HG03025 (cell line): ENCODE results near the gene MGST2.
A peak's percentile ranks its signal among the peaks of the same experiment; 100 is the strongest.
"Not testable (repeated sequence)": the region's sequence is repeated elsewhere in the genome, so short reads cannot be mapped to it uniquely, and the experiment has no call there.

Experiments used
- ATAC-seq: cut with Tn5 transposase; IDR thresholded peaks from one replicate; pipeline ENCODE4 v1.9.1; 2021; ENCODE audit warnings: mild to moderate bottlenecking, moderate library complexity; ENCODE audit not compliant: unreplicated experiment, low FRiP score

MGST2 gene

GRCh38 chr4:139665690-139666529 is at the start of gene MGST2:
MGST2 (plus strand) TSS chr4:139665819; CDS start chr4:139666020, 201 bp downstream.
- ATAC-seq = peak; percentile 88

- ATAC-seq = no peak
These were observed 47.7 kb upstream of the MGST2 start for GRCh38 chr4:139617702-139618490.

- ATAC-seq = peak; percentile 64
These were observed 46.0 kb upstream of the MGST2 start for GRCh38 chr4:139619644-139620043.

GRCh38 chr4:139622901-139623381 is 42.7 kb upstream of the MGST2 start:
- no peak for ATAC-seq

GRCh38 chr4:139624441-139625092 is 41.1 kb upstream of the MGST2 start:
- no peak for ATAC-seq

GRCh38 chr4:139625093-139625455 is 40.5 kb upstream of the MGST2 start:
- ATAC-seq = no peak

GRCh38 chr4:139625482-139625881 is 40.1 kb upstream of the MGST2 start:
- ATAC-seq = no peak

- ATAC-seq = no peak
These were observed 37.2 kb upstream of the MGST2 start for GRCh38 chr4:139628184-139629012.

GRCh38 chr4:139629436-139630125 is 36.0 kb upstream of the MGST2 start:
- ATAC-seq = no peak

- no peak for ATAC-seq
These were observed 35.5 kb upstream of the MGST2 start for GRCh38 chr4:139630126-139630495.

GRCh38 chr4:139630991-139631390 is 34.6 kb upstream of the MGST2 start:
- ATAC-seq = no peak

- ATAC-seq = no peak
These were observed 33.8 kb upstream of the MGST2 start for GRCh38 chr4:139631791-139632190.

GRCh38 chr4:139632739-139633138 is 32.9 kb upstream of the MGST2 start:
- ATAC-seq = not testable (repeated sequence)

GRCh38 chr4:139633195-139633594 is 32.4 kb upstream of the MGST2 start:
- no peak for ATAC-seq

GRCh38 chr4:139633661-139634060 is 32.0 kb upstream of the MGST2 start:
- ATAC-seq = no peak

- no peak for ATAC-seq
These were observed 29.7 kb upstream of the MGST2 start for GRCh38 chr4:139635966-139636365.

- ATAC-seq = not testable (repeated sequence)
These were observed 27.3 kb upstream of the MGST2 start for GRCh38 chr4:139638306-139638705.

GRCh38 chr4:139639654-139640053 is 26.0 kb upstream of the MGST2 start:
- no peak for ATAC-seq

- no peak for ATAC-seq
These were observed 24.4 kb upstream of the MGST2 start for GRCh38 chr4:139641218-139641617.

- no peak for ATAC-seq
These were observed 23.3 kb upstream of the MGST2 start for GRCh38 chr4:139642364-139642763.
